Measurements from ENCODE around the gene DAPK2. TPM values are rescaled to one million over a fixed set of nuclear protein-coding genes. Genes with fewer than 3 reads are reported as not detected.
"Not testable (repeated sequence)": the region's sequence is repeated elsewhere in the genome, so short reads cannot be mapped to it uniquely, and the experiment has no call there.

Gene DAPK2
- total RNA-seq, 4 donors from 2014 or later, result 28.5 to 70.8 (median 52.7) TPM

- no peak for ATAC-seq
- Histone ChIP-seq H3K27me3 (no peaks in the 10 kb centered on the region), H3K9me3 (no peaks in the 10 kb centered on the region), H3K27ac (no peak overlapping the region), H3K4me3 (no peak overlapping the region), H3K4me1 (no peaks in the 10 kb centered on the region), H3K36me3 (no peaks in the 10 kb centered on the region)
- in situ Hi-C loops (cut with MboI; ENCODE audit: low sequenced_read_pairs in 4 of 4), result loop anchor here in 3 of 4 donors (10.0 to 25.0 kb wide), 3 partner anchors 113 to 446 kb away; no protein-coding TSS in a partner anchor
- intact Hi-C loops (cut with DNase I; ENCODE audit: low total_unique reads), result no loop called here
- TF ChIP-seq, protein P1, sequence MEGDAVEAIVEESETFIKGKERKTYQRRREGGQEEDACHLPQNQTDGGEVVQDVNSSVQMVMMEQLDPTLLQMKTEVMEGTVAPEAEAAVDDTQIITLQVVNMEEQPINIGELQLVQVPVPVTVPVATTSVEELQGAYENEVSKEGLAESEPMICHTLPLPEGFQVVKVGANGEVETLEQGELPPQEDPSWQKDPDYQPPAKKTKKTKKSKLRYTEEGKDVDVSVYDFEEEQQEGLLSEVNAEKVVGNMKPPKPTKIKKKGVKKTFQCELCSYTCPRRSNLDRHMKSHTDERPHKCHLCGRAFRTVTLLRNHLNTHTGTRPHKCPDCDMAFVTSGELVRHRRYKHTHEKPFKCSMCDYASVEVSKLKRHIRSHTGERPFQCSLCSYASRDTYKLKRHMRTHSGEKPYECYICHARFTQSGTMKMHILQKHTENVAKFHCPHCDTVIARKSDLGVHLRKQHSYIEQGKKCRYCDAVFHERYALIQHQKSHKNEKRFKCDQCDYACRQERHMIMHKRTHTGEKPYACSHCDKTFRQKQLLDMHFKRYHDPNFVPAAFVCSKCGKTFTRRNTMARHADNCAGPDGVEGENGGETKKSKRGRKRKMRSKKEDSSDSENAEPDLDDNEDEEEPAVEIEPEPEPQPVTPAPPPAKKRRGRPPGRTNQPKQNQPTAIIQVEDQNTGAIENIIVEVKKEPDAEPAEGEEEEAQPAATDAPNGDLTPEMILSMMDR (IDR thresholded peaks at IDR 0.05 in 4 of 5, conservative IDR thresholded peaks at IDR 0.05 in 1 of 5), result no peak
- TF ChIP-seq POLR2A (IDR thresholded peaks at IDR 0.05), result no peak
- DNase-seq, result no peak
These were observed 12.0 kb upstream of the DAPK2 start for GRCh38 chr15:64058279-64058678.

DNA sequence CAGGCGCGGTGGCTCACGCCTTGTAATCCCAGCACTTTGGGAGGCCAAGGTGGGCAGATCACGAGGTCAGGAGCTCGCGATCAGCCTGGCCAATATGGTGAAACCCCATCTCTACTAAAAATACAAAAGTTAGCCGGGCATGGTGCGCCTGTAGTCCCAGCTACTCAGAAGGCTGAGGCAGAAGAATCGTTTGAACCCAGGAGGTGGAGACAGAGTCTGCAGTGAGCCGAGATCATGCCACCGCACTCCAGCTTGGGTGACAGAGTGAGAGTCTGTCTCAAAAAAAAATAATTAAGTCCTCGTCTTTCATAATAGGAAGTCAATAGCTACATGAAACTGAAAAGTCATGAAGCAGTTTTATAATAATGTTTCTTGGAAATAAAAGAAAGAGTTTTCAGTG is 7.4 kb upstream of the DAPK2 start:
- in situ Hi-C loops (cut with MboI; ENCODE audit: low sequenced_read_pairs in 4 of 4), result loop anchor here in 3 of 4 donors (10.0 to 25.0 kb wide), 3 partner anchors 109 to 441 kb away; no protein-coding TSS in a partner anchor
- intact Hi-C loops (cut with DNase I; ENCODE audit: low total_unique reads); H3K4me3 ChIP-seq; DNase-seq; H3K27ac ChIP-seq; H3K27me3 ChIP-seq; H3K9me3 ChIP-seq; H3K4me1 ChIP-seq; H3K36me3 ChIP-seq; ATAC-seq: not testable (repeated sequence)

- ATAC-seq (no peak), DNase-seq (no peak)
- H3K36me3 ChIP-seq, result no peaks in the 10 kb centered on the region
- no peaks in the 10 kb centered on the region for H3K27me3 ChIP-seq
- H3K4me1 ChIP-seq, result no peaks in the 10 kb centered on the region
- intact Hi-C loops (cut with DNase I; ENCODE audit: low total_unique reads), result no loop called here
- H3K9me3 ChIP-seq, result no peaks in the 10 kb centered on the region
- TF ChIP-seq, protein P1 (IDR thresholded peaks at IDR 0.05 in 4 of 5, conservative IDR thresholded peaks at IDR 0.05 in 1 of 5), result no peak
- TF ChIP-seq POLR2A (IDR thresholded peaks at IDR 0.05), result no peak
- H3K4me3 ChIP-seq, result no peak overlapping the region
- no peak overlapping the region for H3K27ac ChIP-seq
- in situ Hi-C loops (cut with MboI; ENCODE audit: low sequenced_read_pairs in 4 of 4), result loop anchor here in 3 of 4 donors (10.0 to 25.0 kb wide), 3 partner anchors 108 to 441 kb away; no protein-coding TSS in a partner anchor
These were observed 6.7 kb upstream of the DAPK2 start for GRCh38 chr15:64052925-64053491.

DNA sequence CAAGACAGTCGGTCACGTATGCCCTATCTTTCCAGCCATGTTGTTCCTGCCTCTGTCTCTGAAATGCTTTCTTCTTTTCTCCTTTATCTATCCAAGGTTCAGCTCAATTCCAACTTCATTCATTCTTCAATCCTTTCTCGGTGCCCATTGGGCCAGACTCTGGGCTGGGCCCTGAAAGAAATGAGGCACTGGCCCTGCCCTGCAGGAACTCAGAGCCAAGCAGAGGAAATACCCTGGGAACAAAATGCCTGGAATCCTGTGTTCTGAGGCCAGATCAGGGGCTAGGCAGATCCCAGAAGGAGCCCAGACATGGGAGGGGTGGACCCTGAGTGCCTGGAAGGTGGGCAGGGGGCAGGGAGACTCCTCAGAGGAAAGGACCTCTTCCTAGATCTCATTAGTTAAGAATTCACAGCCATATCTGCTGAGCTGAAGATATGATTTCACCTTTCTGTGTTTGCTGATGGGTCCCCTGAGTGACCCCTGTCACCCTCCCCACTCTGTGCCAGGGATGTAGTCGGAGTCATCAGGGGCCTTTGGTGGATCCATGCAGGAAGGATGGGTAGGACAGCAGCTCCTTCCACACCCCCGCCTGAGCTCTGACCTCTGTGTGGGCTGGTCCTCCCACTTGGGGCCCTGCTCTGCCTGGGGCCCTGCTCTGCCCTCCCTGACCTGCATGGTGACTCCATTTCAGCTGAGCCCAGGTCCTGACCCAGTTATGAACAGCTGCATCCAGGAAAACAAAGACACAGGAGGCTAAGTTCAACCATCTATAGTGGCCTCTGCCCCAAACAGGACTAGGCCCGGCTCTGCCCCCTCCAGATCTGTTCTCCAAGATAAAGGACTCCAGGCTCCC is 5.3 kb upstream of the DAPK2 start:
- H3K9me3 ChIP-seq, result no peaks in the 10 kb centered on the region
- no peak for ATAC-seq
- in situ Hi-C loops (cut with MboI; ENCODE audit: low sequenced_read_pairs in 4 of 4) (loop anchor here in 3 of 4 donors (10.0 to 25.0 kb wide), 3 partner anchors 107 to 439 kb away; no protein-coding TSS in a partner anchor), intact Hi-C loops (cut with DNase I; ENCODE audit: low total_unique reads) (no loop called here)
- no peak for DNase-seq
- no peaks in the 10 kb centered on the region for H3K36me3 ChIP-seq
- no peak overlapping the region for H3K27ac ChIP-seq
- TF ChIP-seq POLR2A (IDR thresholded peaks at IDR 0.05), result no peak
- TF ChIP-seq, protein P1 (IDR thresholded peaks at IDR 0.05 in 4 of 5, conservative IDR thresholded peaks at IDR 0.05 in 1 of 5), result no peak
- no peak overlapping the region for H3K4me3 ChIP-seq
- no peaks in the 10 kb centered on the region for H3K27me3 ChIP-seq
- peaks cover 3 to 4% of the 10 kb centered on the region in 2 donors for H3K4me1 ChIP-seq

- no peak for TF ChIP-seq POLR2A (IDR thresholded peaks at IDR 0.05)
- TF ChIP-seq, protein P1 (IDR thresholded peaks at IDR 0.05 in 4 of 5, conservative IDR thresholded peaks at IDR 0.05 in 1 of 5), result no peak
- ATAC-seq, result no peak
- intact Hi-C loops (cut with DNase I; ENCODE audit: low total_unique reads), result no loop called here
- H3K9me3 ChIP-seq, result no peaks in the 10 kb centered on the region
- H3K36me3 ChIP-seq, result no peaks in the 10 kb centered on the region
- peaks cover 3 to 6% of the 10 kb centered on the region in 2 donors for H3K4me1 ChIP-seq
- in situ Hi-C loops (cut with MboI; ENCODE audit: low sequenced_read_pairs in 4 of 4), result loop anchor here in 3 of 4 donors (10.0 to 25.0 kb wide), 3 partner anchors 106 to 439 kb away; no protein-coding TSS in a partner anchor
- no peak overlapping the region for H3K27ac ChIP-seq
- H3K4me3 ChIP-seq, result no peak overlapping the region
- H3K27me3 ChIP-seq, result no peaks in the 10 kb centered on the region
- DNase-seq, result no peak
These were observed 4.8 kb upstream of the DAPK2 start for GRCh38 chr15:64051093-64051402.
